Measurements from ENCODE around the gene DUOX1. TPM values are rescaled to one million over a fixed set of nuclear protein-coding genes. Genes with fewer than 3 reads are reported as not detected.
"Not testable (repeated sequence)": the region's sequence is repeated elsewhere in the genome, so short reads cannot be mapped to it uniquely, and the experiment has no call there.

DUOX1 gene
- total and polyA plus RNA-seq, 7 experiments from 2014 or later = 0.05 to 2.0 (median 0.76) TPM; not detected in 3

DNA sequence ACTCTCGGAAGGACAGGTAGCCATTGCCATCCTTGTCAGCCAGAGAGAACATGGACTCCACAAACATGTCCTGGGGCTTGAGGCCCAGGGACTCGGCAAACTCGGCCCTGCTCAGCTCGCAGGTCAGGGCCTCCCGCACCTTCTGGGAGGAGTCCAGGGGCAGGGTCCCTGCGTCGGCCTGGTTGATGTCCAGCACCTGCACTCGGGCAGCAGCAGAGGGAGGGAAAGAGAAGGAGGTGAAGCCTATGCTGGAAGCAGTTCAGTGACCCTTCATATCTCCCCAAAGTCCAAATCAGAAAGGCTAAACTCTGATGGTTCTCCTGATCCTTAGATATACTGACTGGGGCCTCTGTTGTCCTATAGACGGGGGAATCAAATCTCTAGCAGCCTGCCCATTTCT, 25.6 kb upstream of the DUOX1 start:
- H3K9me3 ChIP-seq (ENCODE audit: control insufficient read depth in 2 of 3, low read length in 3 of 3); H3K36me3 Mint-ChIP-seq; H3K27me3 ChIP-seq (ENCODE audit: control insufficient read depth in 2 of 2, insufficient read depth in 2 of 2, low read length in 2 of 2); POLR2A ChIA-PET; DNase-seq; H3K27ac ChIP-seq (ENCODE audit: low read depth, low read length); H3K36me3 ChIP-seq (ENCODE audit: control insufficient read depth in 2 of 3, insufficient read depth in 3 of 3, low read length in 3 of 3); H3K4me3 Mint-ChIP-seq; H3K4me3 ChIP-seq (ENCODE audit: low read length); H3K4me1 ChIP-seq (ENCODE audit: control insufficient read depth in 2 of 2, insufficient read depth in 2 of 2, low read length in 2 of 2); H3K9me3 Mint-ChIP-seq; ATAC-seq; H3K27ac Mint-ChIP-seq; intact Hi-C loops (cut with micrococcal nuclease); H3K4me1 Mint-ChIP-seq; CTCF ChIA-PET: not testable (repeated sequence)
- H3K27me3 Mint-ChIP-seq = peaks cover 10 to 35% (median 19%) of the 10 kb centered on the region in 5 donors

DNA sequence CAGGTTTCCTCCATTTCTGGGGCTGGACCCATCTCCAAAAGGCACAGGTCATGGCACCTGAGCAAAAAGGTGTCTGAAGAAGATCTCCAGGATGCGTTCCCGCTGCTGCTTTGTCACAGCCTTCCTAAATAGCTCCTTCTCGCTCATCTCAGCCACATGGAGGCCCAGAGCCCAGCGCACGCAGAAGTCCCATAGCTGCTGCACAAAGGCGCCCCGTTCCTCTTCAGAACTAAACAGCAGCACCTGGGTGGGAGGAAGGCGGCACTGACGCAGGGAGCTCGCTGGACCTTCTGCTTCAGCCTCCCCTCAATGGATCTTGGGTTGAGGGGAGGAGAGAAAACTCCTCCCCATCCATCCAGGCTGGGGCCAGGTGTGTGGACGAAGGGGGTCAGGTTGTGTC, 24.2 kb upstream of the DUOX1 start:
- H3K27me3 ChIP-seq (ENCODE audit: control insufficient read depth in 2 of 2, insufficient read depth in 2 of 2, low read length in 2 of 2) = no peaks in the 10 kb centered on the region
- H3K9me3 ChIP-seq (ENCODE audit: control insufficient read depth in 2 of 3, low read length in 3 of 3) = no peaks in the 10 kb centered on the region
- H3K36me3 ChIP-seq (ENCODE audit: control insufficient read depth in 2 of 3, insufficient read depth in 3 of 3, low read length in 3 of 3) = no peaks in the 10 kb centered on the region
- no peak overlapping the region for H3K27ac ChIP-seq (ENCODE audit: low read depth, low read length)
- Mint-ChIP-seq H3K4me3 (no peak overlapping the region), H3K36me3 (no peaks in the 10 kb centered on the region), H3K9me3 (no peaks in the 10 kb centered on the region), H3K27me3 (peaks cover 24 to 40% (median 33%) of the 10 kb centered on the region in 5 donors), H3K4me1 (peaks cover 0 to 4% (median 0%) of the 10 kb centered on the region in 7 donors), H3K27ac (no peak overlapping the region)
- ChIA-PET CTCF (interaction anchor here (1.1 kb wide), 1 partner anchor 12 kb away, joined by 5 read pairs; no protein-coding TSS in a partner anchor), POLR2A (no interaction called here)
- H3K4me3 ChIP-seq (ENCODE audit: low read length) = no peak overlapping the region
- no peak for ATAC-seq
- intact Hi-C loops (cut with micrococcal nuclease) = no loop called here
- H3K4me1 ChIP-seq (ENCODE audit: control insufficient read depth in 2 of 2, insufficient read depth in 2 of 2, low read length in 2 of 2) = no peaks in the 10 kb centered on the region
- DNase-seq = no peak

DNA sequence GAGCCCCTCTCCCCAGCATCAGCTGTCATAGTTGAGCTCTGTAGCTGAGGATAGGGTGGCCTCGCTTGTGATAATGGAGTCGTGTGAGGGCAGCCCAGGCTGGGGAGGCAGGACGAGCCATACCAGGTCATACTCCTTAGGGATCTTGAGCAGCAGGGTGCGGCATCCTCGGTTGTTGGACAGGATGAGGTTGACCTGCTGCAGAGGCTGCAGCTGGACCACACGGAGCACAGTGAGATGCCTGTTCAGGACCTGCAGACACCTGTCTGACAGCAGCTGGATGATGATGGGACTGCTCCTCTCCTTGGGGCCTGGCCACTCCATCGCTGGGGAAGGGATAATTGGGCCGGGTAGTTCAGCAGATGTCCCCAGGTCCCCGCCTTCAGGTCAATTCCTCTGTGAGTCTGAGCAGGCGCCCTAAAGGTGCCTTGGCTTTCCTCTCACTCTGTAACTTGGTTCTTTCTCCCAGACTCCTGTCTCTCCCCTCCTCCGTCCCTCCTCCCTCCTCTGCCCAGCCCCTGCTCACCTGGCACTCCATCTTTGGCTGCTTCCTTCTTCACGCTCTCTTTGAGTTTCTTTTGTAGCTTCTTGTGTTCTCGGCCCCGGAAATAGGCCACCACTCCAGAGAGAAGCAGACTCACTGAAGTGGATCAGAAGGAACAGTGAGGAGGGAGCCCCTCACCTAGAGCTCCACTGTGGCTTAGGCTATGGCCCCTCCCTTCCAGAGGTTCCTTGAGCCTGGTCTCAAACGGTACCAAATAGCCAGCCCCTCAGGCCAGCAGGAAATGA, 23.6 kb upstream of the DUOX1 start:
- H3K27me3 Mint-ChIP-seq = peaks cover 25 to 37% (median 34%) of the 10 kb centered on the region in 5 donors
- no peaks in the 10 kb centered on the region for H3K27me3 ChIP-seq (ENCODE audit: control insufficient read depth in 2 of 2, insufficient read depth in 2 of 2, low read length in 2 of 2)
- H3K27ac Mint-ChIP-seq = no peak overlapping the region
- intact Hi-C loops (cut with micrococcal nuclease) = no loop called here
- peaks cover 0 to 4% (median 0%) of the 10 kb centered on the region in 7 donors for H3K4me1 Mint-ChIP-seq
- H3K4me3 Mint-ChIP-seq = no peak overlapping the region
- H3K4me1 ChIP-seq (ENCODE audit: control insufficient read depth in 2 of 2, insufficient read depth in 2 of 2, low read length in 2 of 2) = no peaks in the 10 kb centered on the region
- H3K9me3 ChIP-seq (ENCODE audit: control insufficient read depth in 2 of 3, low read length in 3 of 3) = no peaks in the 10 kb centered on the region
- H3K9me3 Mint-ChIP-seq = no peaks in the 10 kb centered on the region
- CTCF ChIA-PET = interaction anchor here (1.1 kb wide), 1 partner anchor 12 kb away, joined by 5 read pairs; no protein-coding TSS in a partner anchor
- H3K36me3 Mint-ChIP-seq = no peaks in the 10 kb centered on the region
- POLR2A ChIA-PET = no interaction called here
- no peak overlapping the region for H3K4me3 ChIP-seq (ENCODE audit: low read length)
- ATAC-seq (no peak), DNase-seq (no peak)
- H3K27ac ChIP-seq (ENCODE audit: low read depth, low read length) = no peak overlapping the region
- H3K36me3 ChIP-seq (ENCODE audit: control insufficient read depth in 2 of 3, insufficient read depth in 3 of 3, low read length in 3 of 3) = no peaks in the 10 kb centered on the region

DNA sequence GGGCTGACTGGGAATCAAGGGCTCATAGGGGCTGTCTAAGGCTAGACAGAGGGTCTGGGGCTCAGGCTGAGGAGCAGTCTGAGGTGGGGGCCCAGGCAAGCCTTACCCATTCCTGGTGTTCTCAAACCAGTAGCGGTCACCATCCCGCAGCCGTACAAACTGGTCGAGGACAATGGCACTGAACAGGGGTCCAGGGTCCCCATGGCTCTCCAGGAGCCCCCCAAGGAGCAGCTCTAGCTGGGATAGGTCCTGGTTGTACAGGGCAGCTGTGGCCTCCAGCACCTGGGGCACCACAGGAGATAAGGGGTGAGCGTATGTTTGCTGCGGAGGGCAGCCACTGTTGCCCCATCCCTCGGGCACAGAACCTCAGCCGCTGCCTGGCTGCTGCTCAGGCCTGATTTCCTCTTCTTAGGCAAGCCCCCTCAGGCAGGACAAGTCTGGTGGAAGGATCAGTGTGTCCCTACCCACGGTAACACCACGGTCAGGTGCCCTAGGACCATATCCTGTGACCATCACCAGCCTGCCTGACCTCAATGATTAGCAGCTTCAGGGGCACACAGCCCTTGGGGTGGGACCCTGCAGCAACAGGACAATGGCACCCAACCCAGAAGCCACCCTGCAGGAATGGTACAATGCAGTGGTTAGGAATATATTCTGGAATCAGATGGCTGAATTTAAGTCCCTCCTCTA, 21.7 kb upstream of the DUOX1 start:
- DNase-seq (no peak), ATAC-seq (no peak)
- H3K27me3 ChIP-seq (ENCODE audit: control insufficient read depth in 2 of 2, insufficient read depth in 2 of 2, low read length in 2 of 2) = peaks cover 0 to 10% of the 10 kb centered on the region in 2 donors
- intact Hi-C loops (cut with micrococcal nuclease) = no loop called here
- Mint-ChIP-seq H3K9me3 (no peaks in the 10 kb centered on the region), H3K27me3 (peaks cover 39 to 46% (median 42%) of the 10 kb centered on the region in 5 donors), H3K4me1 (peaks cover 8 to 17% (median 10%) of the 10 kb centered on the region in 7 donors), H3K4me3 (no peak overlapping the region), H3K36me3 (no peaks in the 10 kb centered on the region), H3K27ac (no peak overlapping the region)
- no peak overlapping the region for H3K27ac ChIP-seq (ENCODE audit: low read depth, low read length)
- H3K4me1 ChIP-seq (ENCODE audit: control insufficient read depth in 2 of 2, insufficient read depth in 2 of 2, low read length in 2 of 2) = peaks cover 0 to 13% of the 10 kb centered on the region in 2 donors
- no peak overlapping the region for H3K4me3 ChIP-seq (ENCODE audit: low read length)
- ChIA-PET CTCF (interaction anchor here (1.9 kb wide), 1 partner anchor 10 kb away, joined by 6 read pairs; no protein-coding TSS in a partner anchor), POLR2A (no interaction called here)
- no peaks in the 10 kb centered on the region for H3K9me3 ChIP-seq (ENCODE audit: control insufficient read depth in 2 of 3, low read length in 3 of 3)
- H3K36me3 ChIP-seq (ENCODE audit: control insufficient read depth in 2 of 3, insufficient read depth in 3 of 3, low read length in 3 of 3) = no peaks in the 10 kb centered on the region

DNA sequence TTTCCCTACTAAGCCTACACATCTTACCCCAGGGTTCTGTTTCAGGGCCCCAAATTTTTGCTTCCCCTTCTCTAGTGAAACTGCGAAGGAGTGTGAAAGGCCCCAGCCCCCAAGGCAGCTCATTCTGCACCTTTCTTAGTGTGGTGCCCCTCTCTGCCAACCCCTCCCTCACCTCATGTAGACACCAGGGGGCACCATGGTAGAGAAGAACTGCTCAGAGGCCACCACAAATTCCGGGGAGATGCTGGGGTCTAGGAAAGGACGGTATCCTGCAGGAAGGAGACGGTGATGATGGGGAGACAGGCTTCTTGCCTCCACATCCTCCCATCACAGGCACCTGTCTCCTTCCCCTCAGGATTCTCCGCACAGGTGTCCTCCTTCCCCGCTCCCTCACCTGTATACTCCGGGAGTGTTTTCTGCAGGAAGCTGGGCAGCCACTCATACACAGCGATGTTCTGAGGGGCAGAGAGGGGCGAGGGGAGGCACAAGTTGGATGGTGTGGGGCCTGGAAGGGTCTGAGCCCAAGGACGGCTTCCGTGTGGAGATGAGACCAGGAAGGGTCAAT, 19.5 kb upstream of the DUOX1 start:
- no peak for DNase-seq
- H3K36me3 Mint-ChIP-seq = peaks cover 0 to 2% (median 0%) of the 10 kb centered on the region in 5 donors
- ChIA-PET POLR2A (no interaction called here), CTCF (no interaction called here)
- no peaks in the 10 kb centered on the region for H3K9me3 ChIP-seq (ENCODE audit: control insufficient read depth in 2 of 3, low read length in 3 of 3)
- no peaks in the 10 kb centered on the region for H3K36me3 ChIP-seq (ENCODE audit: control insufficient read depth in 2 of 3, insufficient read depth in 3 of 3, low read length in 3 of 3)
- intact Hi-C loops (cut with micrococcal nuclease) = no loop called here
- H3K9me3 Mint-ChIP-seq = no peaks in the 10 kb centered on the region
- H3K27me3 Mint-ChIP-seq = peaks cover 51 to 64% (median 63%) of the 10 kb centered on the region in 5 donors
- H3K4me3 ChIP-seq (ENCODE audit: low read length) = no peak overlapping the region
- no peak overlapping the region for H3K27ac Mint-ChIP-seq
- peaks cover 4 to 24% of the 10 kb centered on the region in 2 donors for H3K27me3 ChIP-seq (ENCODE audit: control insufficient read depth in 2 of 2, insufficient read depth in 2 of 2, low read length in 2 of 2)
- H3K4me1 Mint-ChIP-seq = peaks cover 13 to 35% (median 24%) of the 10 kb centered on the region in 7 donors
- ATAC-seq = no peak
- H3K27ac ChIP-seq (ENCODE audit: low read depth, low read length) = no peak overlapping the region
- peak overlapping the region in 5 of 10 donors; percentile 30 to 52 (median 41) for H3K4me3 Mint-ChIP-seq
- peaks cover 0 to 31% of the 10 kb centered on the region in 2 donors for H3K4me1 ChIP-seq (ENCODE audit: control insufficient read depth in 2 of 2, insufficient read depth in 2 of 2, low read length in 2 of 2)

DNA sequence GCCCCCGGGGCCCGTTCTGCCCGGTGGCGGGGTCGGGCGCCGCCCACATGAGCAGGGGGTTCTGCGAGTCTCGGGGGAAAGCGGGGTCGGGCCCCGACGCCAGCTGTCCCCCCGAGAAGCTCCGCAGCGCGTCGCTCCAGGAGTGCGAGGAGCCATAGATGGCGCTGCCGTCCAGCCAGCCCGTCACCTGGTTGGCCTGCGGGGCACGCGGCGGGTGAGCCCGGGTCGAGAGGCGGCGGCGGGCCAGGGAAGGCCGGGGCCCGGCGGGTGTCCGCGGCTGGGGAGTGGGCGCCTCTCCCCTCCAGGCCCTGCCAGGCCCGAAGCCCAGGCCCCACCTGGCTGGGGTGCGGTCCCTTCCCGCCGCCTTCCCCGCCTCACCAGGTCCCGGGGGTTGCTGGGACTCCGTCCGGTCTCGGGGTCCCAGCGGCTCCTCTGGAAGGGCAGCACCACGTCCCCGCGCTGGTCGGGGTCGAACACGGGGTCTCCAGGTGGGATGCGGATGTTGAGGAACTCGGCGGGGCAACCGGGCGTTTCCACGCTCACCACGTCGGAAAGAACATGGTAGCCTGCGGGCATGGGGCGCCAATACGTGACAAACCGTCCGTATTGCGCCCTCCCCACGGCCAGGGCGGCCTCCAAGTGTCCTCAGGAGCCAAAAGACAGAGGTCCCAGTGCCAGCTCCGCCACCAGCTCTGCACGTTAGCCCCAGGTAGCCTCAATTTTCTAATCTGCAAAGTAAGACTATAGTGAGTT, 18.2 kb upstream of the DUOX1 start:
- Histone ChIP-seq H3K27ac (ENCODE audit: low read depth, low read length) (no peak overlapping the region), H3K36me3 (ENCODE audit: control insufficient read depth in 2 of 3, insufficient read depth in 3 of 3, low read length in 3 of 3) (no peaks in the 10 kb centered on the region), H3K4me1 (ENCODE audit: control insufficient read depth in 2 of 2, insufficient read depth in 2 of 2, low read length in 2 of 2) (peaks cover 0 to 35% of the 10 kb centered on the region in 2 donors), H3K4me3 (ENCODE audit: low read length) (no peak overlapping the region), H3K27me3 (ENCODE audit: control insufficient read depth in 2 of 2, insufficient read depth in 2 of 2, low read length in 2 of 2) (peaks cover 4 to 30% of the 10 kb centered on the region in 2 donors), H3K9me3 (ENCODE audit: control insufficient read depth in 2 of 3, low read length in 3 of 3) (no peaks in the 10 kb centered on the region)
- Mint-ChIP-seq H3K27ac (peak overlapping the region in 1 of 9 donors; percentile 13), H3K27me3 (peaks cover 62 to 76% (median 71%) of the 10 kb centered on the region in 5 donors), H3K36me3 (peaks cover 0 to 2% (median 0%) of the 10 kb centered on the region in 5 donors), H3K9me3 (no peaks in the 10 kb centered on the region), H3K4me3 (peak overlapping the region in 9 of 10 donors; percentile 32 to 80 (median 78)), H3K4me1 (peaks cover 14 to 47% (median 29%) of the 10 kb centered on the region in 7 donors)
- intact Hi-C loops (cut with micrococcal nuclease) = no loop called here
- ChIA-PET CTCF (no interaction called here), POLR2A (no interaction called here)
- no peak for ATAC-seq
- no peak for DNase-seq
